H9 (cell line): Measurements from ENCODE around the gene PPP1R18. TPM values are rescaled to one million over a fixed set of nuclear protein-coding genes. Genes with fewer than 3 reads are reported as not detected.

Experiments
- DNase-seq: peaks from one replicate; pipeline ENCODE4 v3.0.0-alpha.2; 2017
- H2AFZ ChIP-seq: one replicate; pipeline ENCODE4 v1.6.1; 2013; ENCODE audit warnings: mild to moderate bottlenecking, low read length, control low read depth, moderate library complexity
- H2AK5ac ChIP-seq: 2 replicates; pipeline ENCODE4 v1.6.1; 2013; ENCODE audit warnings: low read length, control low read depth, mixed read lengths; ENCODE audit not compliant: insufficient read length
- H2BK120ac ChIP-seq: one replicate; pipeline ENCODE4 v1.6.1; 2013; ENCODE audit warnings: low read depth, mild to moderate bottlenecking, low read length, control low read depth, inconsistent platforms; ENCODE audit not compliant: poor library complexity, severe bottlenecking
- H2BK12ac ChIP-seq: 2 replicates; pipeline ENCODE4 v1.6.1; 2013; ENCODE audit warnings: low read length, control low read depth, mixed read lengths, low read depth; ENCODE audit not compliant: insufficient read length
- H2BK15ac ChIP-seq: 2 replicates; pipeline ENCODE4 v1.6.1; 2013; ENCODE audit warnings: low read depth, low read length, control low read depth
- H2BK20ac ChIP-seq: one replicate; pipeline ENCODE4 v1.6.1; 2013; ENCODE audit warnings: low read depth, mild to moderate bottlenecking, low read length, control low read depth, inconsistent platforms; ENCODE audit not compliant: poor library complexity, severe bottlenecking
- H2BK5ac ChIP-seq: 2 replicates; pipeline ENCODE4 v1.6.1; 2013; ENCODE audit warnings: low read length, control low read depth, mixed read lengths; ENCODE audit not compliant: insufficient read length
- H3K14ac ChIP-seq: 2 replicates; pipeline ENCODE4 v1.6.1; 2013; ENCODE audit warnings: low read length, control low read depth; ENCODE audit not compliant: insufficient read depth
- H3K18ac ChIP-seq: 2 replicates; pipeline ENCODE4 v1.6.1; 2013; ENCODE audit warnings: low read depth, mild to moderate bottlenecking, mixed read lengths, low read length, control low read depth; ENCODE audit not compliant: insufficient read length
- H3K23ac ChIP-seq: 2 replicates; pipeline ENCODE4 v1.6.1; 2013; ENCODE audit warnings: low read length, control low read depth, mixed read lengths, low read depth; ENCODE audit not compliant: insufficient read length
- H3K23me2 ChIP-seq: 2 replicates; pipeline ENCODE4 v1.6.1; 2013; ENCODE audit warnings: low read depth, mild to moderate bottlenecking, mixed read lengths, low read length, control low read depth; ENCODE audit not compliant: insufficient read length, poor library complexity, severe bottlenecking
- H3K27ac ChIP-seq: 2 replicates; pipeline ENCODE4 v1.5.1; 2013; ENCODE audit warnings: low read length, control low read depth, mixed read lengths, low read depth; ENCODE audit not compliant: insufficient read length
- H3K27me3 ChIP-seq: 2 replicates; pipeline ENCODE4 v1.6.1; 2013; ENCODE audit warnings: low read length, control low read depth, inconsistent platforms; ENCODE audit not compliant: insufficient read depth
- H3K4ac ChIP-seq: 2 replicates; pipeline ENCODE4 v1.6.1; 2013; ENCODE audit warnings: low read depth, mild to moderate bottlenecking, control low read depth, inconsistent platforms, low read length, moderate library complexity
- H3K4me1 ChIP-seq: 2 replicates; pipeline ENCODE4 v1.6.1; 2013; ENCODE audit warnings: low read length, control low read depth, inconsistent platforms; ENCODE audit not compliant: insufficient read depth
- H3K4me2 ChIP-seq: 2 replicates; pipeline ENCODE4 v1.6.1; 2013; ENCODE audit warnings: low read length, control low read depth, mixed read lengths; ENCODE audit not compliant: insufficient read length, insufficient read depth
- H3K56ac ChIP-seq: 2 replicates; pipeline ENCODE4 v1.6.1; 2013; ENCODE audit warnings: low read depth, mild to moderate bottlenecking, mixed read lengths, low read length, control low read depth; ENCODE audit not compliant: insufficient read length
- H3K79me1 ChIP-seq: 2 replicates; pipeline ENCODE4 v1.6.1; 2013; ENCODE audit warnings: low read depth, mild to moderate bottlenecking, moderate library complexity, low read length, control low read depth, inconsistent platforms; ENCODE audit not compliant: insufficient read depth, poor library complexity, severe bottlenecking
- H3K79me2 ChIP-seq: 2 replicates; pipeline ENCODE4 v1.6.1; 2013; ENCODE audit warnings: low read length, control low read depth, inconsistent platforms; ENCODE audit not compliant: insufficient read depth
- H3K9ac ChIP-seq: 2 replicates; pipeline ENCODE4 v1.6.1; 2013; ENCODE audit warnings: low read length, control low read depth, mixed read lengths; ENCODE audit not compliant: insufficient read length; ENCODE audit errors: extremely low read depth
- H3K9me3 ChIP-seq: one replicate; pipeline ENCODE4 v1.6.1; 2013; ENCODE audit warnings: low read depth, low read length, inconsistent platforms; ENCODE audit not compliant: control insufficient read depth
- H3T11ph ChIP-seq: one replicate; pipeline ENCODE4 v1.6.1; 2013; ENCODE audit warnings: mild to moderate bottlenecking, low read length, control low read depth, inconsistent platforms
- H4K20me1 ChIP-seq: one replicate; pipeline ENCODE4 v1.6.1; 2013; ENCODE audit not compliant: control insufficient read depth, insufficient read length, insufficient read depth
- H4K5ac ChIP-seq: 2 replicates; pipeline ENCODE4 v1.6.1; 2013; ENCODE audit warnings: low read depth, mild to moderate bottlenecking, mixed read lengths, low read length, control low read depth; ENCODE audit not compliant: insufficient read length
- H4K8ac ChIP-seq: replicated peaks from 2 replicates; pipeline ENCODE4 v1.6.1; 2013; ENCODE audit warnings: low read length, control low read depth, mixed read lengths, low read depth; ENCODE audit not compliant: insufficient read length
- H4K91ac ChIP-seq: 2 replicates; pipeline ENCODE4 v1.6.1; 2013; ENCODE audit warnings: low read depth, mild to moderate bottlenecking, moderate library complexity, mixed read lengths, low read length, control low read depth; ENCODE audit not compliant: insufficient read length
- H3K27ac Mint-ChIP-seq, 3 experiments: 2 replicates in 2 of 3; 3 replicates in 1 of 3; pipeline ENCODE4 v1.8.0; 2020 to 2021; ENCODE audit warnings: mixed read lengths in 3 of 3, mild to moderate bottlenecking in 1 of 3, moderate library complexity in 1 of 3
- H3K27me3 Mint-ChIP-seq: 2 replicates; pipeline ENCODE4 v1.8.0; 2021; ENCODE audit warnings: low read depth, mild to moderate bottlenecking, moderate library complexity, mixed read lengths
- H3K36me3 Mint-ChIP-seq, 3 experiments: 2 replicates in 2 of 3; 3 replicates in 1 of 3; pipeline ENCODE4 v1.8.0; 2020 to 2021; ENCODE audit warnings: low read depth in 3 of 3, mixed read lengths in 3 of 3; ENCODE audit not compliant: insufficient read depth in 1 of 3
- H3K4me1 Mint-ChIP-seq, 2 experiments: 2 replicates each; pipeline ENCODE4 v1.8.0; 2020; ENCODE audit warnings: mixed read lengths in 2 of 2
- H3K4me3 Mint-ChIP-seq, 2 experiments: 2 replicates in 1 of 2; 3 replicates in 1 of 2; pipeline ENCODE4 v1.8.0; 2020 to 2021; ENCODE audit warnings: mild to moderate bottlenecking in 2 of 2, mixed read lengths in 2 of 2, moderate library complexity in 1 of 2
- H3K9me3 Mint-ChIP-seq, 2 experiments: 2 replicates in 1 of 2; 3 replicates in 1 of 2; pipeline ENCODE4 v1.8.0; 2020; ENCODE audit warnings: mild to moderate bottlenecking in 2 of 2, mixed read lengths in 2 of 2, moderate library complexity in 1 of 2
- CTCF ChIP-seq: fragments of 200-600 bp; sonication (generic); conservative IDR thresholded peaks from 3 replicates; pipeline ENCODE4 v1.8.0; 2021; ENCODE audit warnings: antibody characterized with exemption, mild to moderate bottlenecking
- WGBS: extraction: QIAGEN DNeasy Blood & Tissue Kit; methylation state at CpG from one replicate; pipeline ENCODE4 v1.1.7; 2013; ENCODE audit warnings: missing lambda C conversion rate, low lambda C conversion rate, mixed read lengths; ENCODE audit not compliant: insufficient read length; ENCODE audit errors: extremely low coverage; 5-methylcytosine and 5-hydroxymethylcytosine counted together
- total RNA-seq: library from RNA; stranded (reverse); gene quantifications from 2 replicates; pipeline ENCODE4 v1.2.1, GENCODE V29; 2021

PPP1R18 gene
- total RNA-seq, 1 experiment from 2014 or later, result 28.0 TPM

DNA sequence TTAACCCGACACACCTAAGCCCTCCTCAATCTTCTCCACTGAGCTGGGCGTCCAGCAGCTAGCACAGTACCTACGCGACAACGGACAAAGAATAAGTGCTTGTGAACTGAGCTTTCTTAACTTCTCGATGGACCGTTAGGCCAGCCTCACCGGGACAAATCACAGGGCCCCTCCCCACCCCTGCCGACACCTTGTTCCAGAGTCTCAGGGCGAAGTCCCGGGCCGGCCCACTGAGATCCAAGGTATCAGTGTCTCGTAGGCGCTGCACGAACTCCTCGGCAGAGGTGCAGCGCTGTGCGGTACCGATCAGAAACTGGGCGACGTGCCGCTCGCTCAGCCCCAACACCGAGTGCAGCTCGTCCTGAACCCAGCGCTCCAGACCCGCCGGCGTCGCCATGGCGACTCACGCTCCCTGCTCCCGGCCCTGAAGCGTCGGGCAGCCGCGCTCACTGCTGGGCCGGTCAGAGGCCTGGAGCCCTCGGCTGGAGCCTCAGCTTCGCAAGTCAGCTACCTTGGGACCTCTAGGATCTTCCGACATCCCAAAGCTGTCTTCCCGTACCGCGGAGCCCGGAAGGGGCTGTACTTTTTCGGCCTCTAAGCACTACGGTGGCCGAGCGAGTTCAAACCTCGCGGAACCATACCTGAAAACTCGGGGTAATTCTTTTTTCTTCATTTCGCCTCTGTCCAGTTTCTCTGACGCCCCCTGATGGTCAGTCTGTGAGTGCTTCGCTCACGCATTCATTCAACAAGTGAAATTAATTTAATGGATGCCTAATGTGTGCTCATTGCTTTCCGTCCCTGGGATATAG lies 13.8 kb downstream of the PPP1R18 start, which contains the start of gene DHX16:
TSS of gene DHX16 (minus strand) at position 562 of the 809 bp plus-strand sequence. CDS start at position 397, 165 bp downstream.
- peak; percentile 91 for TF ChIP-seq CTCF
- Histone ChIP-seq H3K9ac (peak within 1 kb of the TSS; percentile 82), H3K4me2 (peak within 1 kb of the TSS; percentile 97), H4K8ac (no peak within 1 kb of the TSS), H3K56ac (no peak within 1 kb of the TSS), H4K20me1 (no peaks in the 10 kb centered on the region), H3K79me2 (no peaks in the 10 kb centered on the region), H3K4me1 (no peaks in the 10 kb centered on the region), H2AFZ (no peak within 1 kb of the TSS), H4K5ac (no peak within 1 kb of the TSS), H3K4ac (no peak within 1 kb of the TSS), H3K23me2 (peaks cover 4% of the 10 kb centered on the region), H2BK20ac (no peak within 1 kb of the TSS), H3K14ac (peak within 1 kb of the TSS; percentile 59; the same call in 1 of the 2 replicates), H3K79me1 (peaks cover 9% of the 10 kb centered on the region), H2BK5ac (no peak within 1 kb of the TSS), H2BK15ac (no peak within 1 kb of the TSS), H3K23ac (no peak within 1 kb of the TSS), H3K27ac (no peak within 1 kb of the TSS), H2AK5ac (no peak within 1 kb of the TSS), H3K18ac (no peak within 1 kb of the TSS), H3K27me3 (no peaks in the 10 kb centered on the region), H2BK120ac (no peak within 1 kb of the TSS), H4K91ac (no peak within 1 kb of the TSS), H2BK12ac (no peak within 1 kb of the TSS), H3T11ph (no peak within 1 kb of the TSS), H3K9me3 (no peaks in the 10 kb centered on the region)
- H3K27ac Mint-ChIP-seq, result peak within 1 kb of the TSS; percentile 42 to 66 (median 49); a peak in 5 of 7 replicates
- H3K27me3 Mint-ChIP-seq, result no peaks in the 10 kb centered on the region
- H3K4me1 Mint-ChIP-seq, result peaks cover 2 to 7% of the 10 kb centered on the region in 2 experiments; a peak in 3 of 4 replicates
- H3K4me3 Mint-ChIP-seq, result peak within 1 kb of the TSS; percentile 89 to 95
- no peaks in the 10 kb centered on the region; a peak in 1 of 5 replicates for H3K9me3 Mint-ChIP-seq
- WGBS, result no CpG with 5 or more reads among the region's 57 CpGs
- peaks cover 16 to 41% (median 39%) of the 10 kb centered on the region in 3 experiments; a peak in 6 of 7 replicates for H3K36me3 Mint-ChIP-seq
- DNase-seq, result peak; percentile 94
